T follicular helper cell (primary cell): Measurements from ENCODE around the gene CD40.
A peak's percentile ranks its signal among the peaks of the same experiment; 100 is the strongest.

ENCODE experiments used
- DNase-seq: peaks from one replicate; pipeline ENCODE4 v3.0.0-alpha.2; 2020; ENCODE audit warnings: low read depth

The CD40 gene

DNA sequence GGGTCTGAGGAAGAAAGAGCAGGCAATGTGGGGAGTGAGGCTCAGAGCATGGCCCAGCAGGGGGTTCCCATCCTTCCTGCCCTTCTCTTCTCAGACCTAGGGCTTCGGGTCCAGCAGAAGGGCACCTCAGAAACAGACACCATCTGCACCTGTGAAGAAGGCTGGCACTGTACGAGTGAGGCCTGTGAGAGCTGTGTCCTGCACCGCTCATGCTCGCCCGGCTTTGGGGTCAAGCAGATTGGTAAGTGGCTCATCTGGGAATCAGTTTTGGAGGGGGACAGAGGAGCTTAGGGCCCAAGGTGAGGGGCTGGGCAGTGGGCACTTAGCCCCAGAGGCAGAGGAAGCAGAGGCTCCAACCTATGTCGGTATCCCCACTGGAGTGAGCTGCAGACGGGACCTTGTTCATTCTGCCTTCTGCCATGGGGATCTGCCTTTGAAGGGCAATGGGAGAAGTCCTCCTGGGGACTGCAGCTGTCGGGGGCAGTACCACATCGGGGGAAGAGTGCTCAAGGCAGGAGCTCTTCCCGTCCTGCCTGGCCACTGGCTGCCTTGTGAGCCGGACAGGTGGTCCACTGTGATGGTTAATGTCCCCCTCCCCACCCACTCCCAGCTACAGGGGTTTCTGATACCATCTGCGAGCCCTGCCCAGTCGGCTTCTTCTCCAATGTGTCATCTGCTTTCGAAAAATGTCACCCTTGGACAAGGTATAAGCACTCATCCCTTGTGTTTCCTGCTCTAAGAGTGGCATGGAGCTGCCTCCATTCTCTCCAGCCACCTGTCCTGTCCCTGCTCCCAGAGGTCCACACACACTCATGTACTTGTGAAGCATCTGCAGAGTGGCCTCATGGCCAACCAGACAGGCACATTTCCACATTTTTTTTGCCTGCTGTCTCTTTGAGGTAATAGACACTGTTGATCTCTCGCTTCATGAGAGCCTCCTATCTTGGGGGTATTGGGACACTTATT, 4.7 kb downstream of the CD40 start:
- no peak for DNase-seq

- no peak for DNase-seq
These were observed 5.5 kb downstream of the CD40 start for GRCh38 chr20:46123482-46124245.

GRCh38 chr20:46126440-46127056, 8.4 kb downstream of the CD40 start:
- no peak for DNase-seq

- DNase-seq: no peak
These were observed 9.4 kb downstream of the CD40 start for GRCh38 chr20:46127396-46128010.

GRCh38 chr20:46128310-46129151, 10.4 kb downstream of the CD40 start:
- DNase-seq: no peak

- DNase-seq: no peak
These were observed 11.9 kb downstream of the CD40 start for GRCh38 chr20:46129955-46130481.

DNA sequence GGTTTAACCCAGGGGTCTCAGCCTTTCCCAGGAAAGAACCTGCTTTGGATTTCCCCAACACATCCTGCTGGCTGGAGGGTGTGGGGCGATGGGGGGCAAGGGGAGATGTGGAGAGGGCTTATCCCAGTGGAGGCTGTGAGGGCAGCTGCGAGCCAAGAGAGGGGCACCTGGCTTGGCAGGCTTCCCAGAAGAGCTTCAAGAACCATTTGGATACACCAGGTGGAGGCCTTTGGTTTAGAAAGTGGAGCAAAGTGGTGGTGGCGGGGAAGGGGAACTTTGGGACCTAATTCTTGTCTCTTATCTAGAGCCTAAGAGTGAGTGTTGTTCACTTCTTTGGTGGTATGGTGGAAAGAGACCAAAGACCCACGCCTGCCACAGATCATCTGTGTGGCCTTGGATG, 12.4 kb downstream of the CD40 start:
- DNase-seq: no peak

DNA sequence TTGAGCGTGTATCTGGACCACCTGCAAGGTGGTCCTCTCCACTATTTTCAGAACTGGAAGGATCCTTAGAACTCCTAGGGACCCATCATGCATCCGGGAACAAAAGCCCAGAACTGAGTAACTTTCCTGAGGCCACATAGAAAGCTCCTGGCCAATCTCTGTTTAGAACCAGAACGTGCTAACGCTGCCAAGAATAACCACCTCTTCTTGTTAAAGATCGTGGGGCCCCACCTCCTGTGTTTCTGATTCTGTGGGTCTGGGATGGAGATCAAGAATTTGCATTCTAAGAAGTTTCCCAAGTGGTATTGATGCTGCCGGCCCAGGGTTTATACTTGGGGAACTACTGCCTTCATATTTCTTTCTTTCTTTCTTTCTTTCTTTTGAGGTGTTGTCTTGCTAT, 13.3 kb downstream of the CD40 start:
- DNase-seq: no peak

- DNase-seq: peak; percentile 19
These were observed 14.6 kb downstream of the CD40 start for GRCh38 chr20:46132705-46133120.

DNA sequence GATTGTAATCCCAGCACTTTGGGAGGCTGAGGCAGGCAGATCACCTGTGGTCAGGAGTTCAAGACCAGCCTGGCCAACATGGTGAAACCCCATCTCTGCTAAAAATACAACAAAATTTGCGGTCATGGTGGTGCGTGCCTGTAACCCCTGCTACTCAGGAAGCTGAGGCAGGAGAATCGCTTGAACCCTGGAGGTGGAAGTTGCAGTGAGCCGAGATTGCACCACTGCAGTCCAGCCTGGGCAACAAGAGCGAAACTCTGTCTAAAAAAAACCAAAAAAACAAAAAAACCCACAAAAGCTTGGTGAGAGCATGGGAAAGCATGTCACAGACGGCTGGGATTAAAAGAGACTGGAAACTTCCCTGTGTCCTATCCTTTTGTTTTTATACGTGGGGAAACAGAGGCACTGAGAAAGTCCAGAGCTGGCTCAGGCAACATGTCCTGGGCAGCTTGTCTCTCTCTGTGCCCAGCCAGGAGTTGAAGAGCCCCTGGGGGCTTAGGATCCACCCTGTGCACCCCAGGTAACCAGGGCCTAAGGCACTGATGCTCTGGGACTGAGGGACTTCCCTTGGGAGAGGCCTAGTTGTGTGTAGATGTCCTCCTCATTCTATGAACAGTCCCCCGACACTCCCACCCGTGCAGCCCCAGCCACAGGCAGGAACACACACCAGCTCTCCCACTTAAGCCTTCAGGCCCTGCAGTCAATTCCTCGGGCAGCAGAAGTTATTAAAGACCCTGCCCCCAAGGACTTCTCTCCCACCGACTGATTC, 16.0 kb downstream of the CD40 start:
- DNase-seq: no peak

DNA sequence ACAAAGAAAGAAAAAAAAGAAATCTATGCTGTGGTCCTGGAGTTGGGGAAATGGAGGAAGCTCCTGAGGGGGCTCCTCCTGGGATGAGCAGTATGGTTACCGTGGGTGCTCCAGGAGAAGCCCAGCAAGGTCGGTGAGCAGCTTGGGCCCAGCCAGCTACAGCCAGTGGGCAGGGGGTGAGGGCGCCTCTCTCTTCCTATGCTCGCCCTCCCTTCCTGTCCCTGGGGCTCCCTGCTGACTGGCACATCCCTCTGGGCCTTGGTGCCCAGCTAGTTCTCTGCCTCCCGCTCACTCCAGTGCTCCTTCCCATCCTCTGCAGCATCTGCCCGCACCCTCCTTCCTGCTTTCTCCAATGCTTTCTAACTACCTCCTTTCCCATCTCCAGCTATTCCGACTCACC, 16.6 kb downstream of the CD40 start:
- no peak for DNase-seq

GRCh38 chr20:46135856-46136633, 17.9 kb downstream of the CD40 start:
- no peak for DNase-seq

GRCh38 chr20:46137816-46138215, 19.7 kb downstream of the CD40 start:
- DNase-seq: no peak

GRCh38 chr20:46139266-46139889, 21.3 kb downstream of the CD40 start:
- no peak for DNase-seq

- DNase-seq: no peak
These were observed 21.9 kb downstream of the CD40 start for GRCh38 chr20:46139908-46140482.

GRCh38 chr20:46142124-46142523, 24.0 kb downstream of the CD40 start:
- DNase-seq: no peak

DNA sequence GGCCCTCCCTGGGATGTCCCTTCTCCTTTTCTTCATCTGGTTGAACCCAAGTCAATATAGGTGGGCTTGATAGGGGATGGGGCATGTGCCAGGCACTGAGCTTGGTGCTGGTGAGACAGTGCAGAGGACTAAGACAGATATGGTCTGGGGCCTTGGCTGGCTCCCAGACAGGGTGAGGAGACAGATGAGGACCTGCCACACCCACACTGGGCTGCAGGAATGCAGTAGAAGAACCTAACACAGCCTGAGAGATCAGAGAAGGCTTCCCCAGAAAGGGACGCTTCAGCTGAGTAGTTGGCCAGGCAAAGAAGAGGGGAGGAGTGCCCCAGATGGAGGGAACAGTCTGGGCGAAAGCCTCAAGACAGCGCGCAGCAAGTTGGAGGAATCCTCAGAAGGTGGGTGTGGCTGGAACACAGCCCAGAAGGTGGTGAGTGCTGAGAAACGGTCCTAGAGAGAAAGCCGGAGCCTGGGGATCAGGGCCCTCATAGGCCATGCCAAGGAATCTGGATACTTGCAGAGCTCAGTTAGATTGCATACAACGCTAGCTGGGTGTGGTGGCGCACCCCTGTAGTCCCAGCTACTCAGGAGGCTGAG, 26.4 kb downstream of the CD40 start:
- no peak for DNase-seq

- no peak for DNase-seq
These were observed 27.6 kb downstream of the CD40 start for GRCh38 chr20:46145713-46146112.
